Activated naive CD8-positive, alpha-beta T cell treated with anti-CD3 and anti-CD28 coated beads for 36 hours (primary cell): ENCODE data around the gene BCL2A1. TPM values are rescaled to one million over a fixed set of nuclear protein-coding genes. Genes with fewer than 3 reads are reported as not detected.
"Not testable (repeated sequence)": the region's sequence is repeated elsewhere in the genome, so short reads cannot be mapped to it uniquely, and the experiment has no call there.

ENCODE experiments used
- DNase-seq: peaks from one replicate; pipeline ENCODE4 v3.0.0; 2021
- H3K27ac Mint-ChIP-seq: one replicate; pipeline ENCODE4 v1.8.0; 2022; ENCODE audit warnings: mild to moderate bottlenecking, moderate library complexity, mixed read lengths
- H3K27me3 Mint-ChIP-seq: one replicate; pipeline ENCODE4 v1.8.0; 2022; ENCODE audit warnings: mild to moderate bottlenecking, mixed read lengths
- H3K36me3 Mint-ChIP-seq: one replicate; pipeline ENCODE4 v1.8.0; 2021; ENCODE audit warnings: mild to moderate bottlenecking, mixed read lengths
- H3K4me1 Mint-ChIP-seq: one replicate; pipeline ENCODE4 v1.8.0; 2021; ENCODE audit warnings: mixed read lengths
- H3K4me3 Mint-ChIP-seq: one replicate; pipeline ENCODE4 v1.8.0; 2022; ENCODE audit warnings: mild to moderate bottlenecking, moderate library complexity, mixed read lengths
- H3K9me3 Mint-ChIP-seq: one replicate; pipeline ENCODE4 v1.8.0; 2022; ENCODE audit warnings: mixed read lengths
- total RNA-seq, 2 experiments: library from RNA; stranded (reverse); gene quantifications; one replicate each; pipeline ENCODE4 v1.2.3, GENCODE V29; 2021

The BCL2A1 gene
- total RNA-seq, 2 experiments from 2014 or later = 91.4 to 94.3 TPM

DNA sequence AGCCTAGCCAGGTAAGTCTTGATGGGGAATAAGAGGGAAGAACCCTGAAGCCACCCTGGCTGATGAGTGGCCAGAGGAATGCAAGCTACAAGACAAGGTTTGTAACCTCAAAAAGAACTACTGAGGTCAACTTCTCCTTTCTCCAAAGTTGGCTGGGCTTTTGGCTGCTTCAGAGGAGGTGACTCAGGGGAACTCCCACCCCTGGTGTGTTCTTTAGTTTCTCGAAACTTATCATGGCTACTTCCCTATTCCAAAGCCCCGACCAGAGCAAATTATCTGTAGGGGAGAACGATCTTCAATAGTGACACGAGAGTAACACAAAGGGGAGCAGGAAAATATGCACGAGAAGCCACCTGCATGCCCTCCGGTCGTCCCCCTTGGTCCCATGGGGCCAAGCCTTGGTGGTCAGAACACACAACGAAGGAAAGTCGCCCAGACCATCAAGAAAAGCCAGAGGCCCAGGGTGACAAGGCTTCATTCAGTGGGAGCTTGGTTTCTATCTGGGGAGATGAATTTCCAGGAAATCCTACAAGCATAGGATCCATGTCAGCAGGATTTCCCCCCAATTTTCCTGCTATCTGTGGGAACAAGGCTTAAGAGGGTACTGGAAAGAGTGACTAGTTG is 6.5 kb upstream of the BCL2A1 start:
- Mint-ChIP-seq H3K27me3 (no peaks in the 10 kb centered on the region), H3K4me1 (peaks cover 48% of the 10 kb centered on the region), H3K9me3 (peaks cover 3% of the 10 kb centered on the region), H3K27ac (peak overlapping the region; percentile 77), H3K4me3 (no peak overlapping the region), H3K36me3 (peaks cover 8% of the 10 kb centered on the region)
- no peak for DNase-seq

DNA sequence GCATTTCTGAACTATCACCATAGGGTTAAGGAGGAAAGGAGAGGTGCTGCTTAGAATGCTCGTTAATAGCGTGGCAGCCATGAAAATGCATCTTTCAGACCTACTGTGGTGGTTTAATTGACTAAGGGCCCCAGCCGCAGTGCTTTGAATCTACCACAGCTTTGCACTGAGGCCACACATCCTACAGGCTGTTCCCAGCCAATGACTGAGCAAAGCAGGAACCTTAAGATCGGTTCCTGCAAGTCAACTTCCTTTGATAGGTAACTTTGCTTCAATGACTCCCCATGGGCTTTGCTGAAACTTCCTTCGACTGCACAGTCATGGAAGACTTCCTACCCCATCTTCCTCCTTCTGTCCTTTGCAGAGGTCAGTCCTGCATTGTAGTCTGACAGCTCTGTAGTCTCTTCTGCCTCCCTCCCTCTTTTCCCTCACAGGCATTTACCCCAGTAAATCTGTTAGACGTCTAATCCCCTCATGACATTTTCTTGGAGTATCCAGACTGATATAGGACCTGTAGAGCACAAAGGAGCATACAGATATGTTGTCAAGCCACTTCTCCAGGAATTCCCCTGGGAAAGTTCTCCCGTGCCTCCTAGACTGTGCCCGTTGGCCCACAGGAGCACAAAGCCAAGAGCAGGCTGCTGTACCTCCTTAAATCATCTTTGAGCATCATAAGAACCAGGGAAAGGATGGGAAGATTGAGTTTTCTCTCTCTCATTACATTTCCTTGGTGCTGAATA is 2.6 kb upstream of the BCL2A1 start:
- Mint-ChIP-seq H3K36me3 (peaks cover 22% of the 10 kb centered on the region), H3K4me3 (no peak overlapping the region)

DNA sequence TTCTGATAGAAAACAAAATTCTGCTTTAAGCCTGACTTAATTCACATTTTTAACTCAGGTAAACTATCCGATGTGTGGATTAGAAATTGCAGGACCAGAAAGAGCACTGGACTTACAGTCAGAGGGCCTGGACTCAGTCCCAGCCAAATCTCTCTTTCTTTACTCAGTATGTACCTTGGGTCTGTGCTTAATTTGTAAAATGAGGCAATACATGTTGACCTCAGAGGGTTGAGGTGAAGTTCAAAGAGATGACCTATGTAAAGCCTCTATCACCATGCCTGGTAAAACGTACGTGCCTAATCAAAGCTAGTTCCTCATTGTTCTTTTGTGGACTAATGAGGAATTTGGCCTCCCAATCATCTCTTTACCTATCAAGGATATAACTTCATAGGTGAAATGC is 1.9 kb upstream of the BCL2A1 start:
- no peak overlapping the region for H3K4me3 Mint-ChIP-seq
- no peak for DNase-seq
- peak overlapping the region; percentile 97 for H3K27ac Mint-ChIP-seq

More for the DNA sequence above, 2.6 kb upstream of the BCL2A1 start:
- peaks cover 45% of the 10 kb centered on the region for H3K4me1 Mint-ChIP-seq
- peak overlapping the region; percentile 97 for H3K27ac Mint-ChIP-seq
- DNase-seq = peak; percentile 37
- H3K9me3 Mint-ChIP-seq = peaks cover 8% of the 10 kb centered on the region
- H3K27me3 Mint-ChIP-seq = no peaks in the 10 kb centered on the region

DNA sequence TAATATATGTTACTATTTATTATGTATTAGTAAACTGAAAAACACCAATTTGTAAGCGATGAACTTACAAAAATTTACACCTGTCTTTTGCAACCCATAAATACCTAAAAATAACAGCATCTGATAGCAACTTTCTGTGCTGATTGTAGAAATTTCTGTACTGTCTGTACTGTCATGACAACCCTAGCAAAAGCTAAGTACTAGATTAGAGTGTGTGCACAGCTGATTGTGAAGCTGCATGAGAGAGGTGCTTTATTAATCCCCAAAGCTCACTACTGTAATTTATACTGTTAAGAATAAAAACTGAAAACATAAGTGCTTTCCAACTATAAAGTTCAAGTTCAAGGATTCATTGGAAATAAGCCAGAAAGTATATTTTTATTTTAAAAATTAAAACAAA is 815 bp downstream of the BCL2A1 start:
- no peak for DNase-seq

More for the DNA sequence above, 1.9 kb upstream of the BCL2A1 start:
- peaks cover 4% of the 10 kb centered on the region for H3K27me3 Mint-ChIP-seq
- H3K4me1 Mint-ChIP-seq = peaks cover 43% of the 10 kb centered on the region
- H3K36me3 Mint-ChIP-seq = peaks cover 30% of the 10 kb centered on the region
- peaks cover 8% of the 10 kb centered on the region for H3K9me3 Mint-ChIP-seq

DNA sequence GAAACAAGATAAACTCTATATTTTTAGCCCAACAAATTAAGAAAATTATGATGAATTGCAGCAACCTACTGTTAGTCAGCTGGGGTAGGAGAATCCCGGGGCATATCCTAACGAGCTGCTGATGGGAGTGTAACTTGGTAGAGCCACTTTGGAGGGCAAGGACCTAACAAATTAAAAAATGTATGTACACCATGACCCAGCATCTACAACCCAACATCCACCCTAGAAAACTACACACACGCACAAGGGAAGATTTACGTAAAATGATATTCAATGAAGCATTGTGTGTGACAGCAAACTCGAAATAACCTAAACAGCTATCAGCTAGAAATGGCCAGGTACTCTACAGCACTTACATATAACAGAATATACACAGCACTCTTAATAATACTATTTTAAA is 1.9 kb downstream of the BCL2A1 start:
- peaks cover 59% of the 10 kb centered on the region for H3K36me3 Mint-ChIP-seq
- H3K4me3 Mint-ChIP-seq = peak overlapping the region; percentile 88
- H3K4me1 Mint-ChIP-seq = peaks cover 60% of the 10 kb centered on the region
- peaks cover 14% of the 10 kb centered on the region for H3K9me3 Mint-ChIP-seq
- no peak for DNase-seq
- H3K27me3 Mint-ChIP-seq = peaks cover 4% of the 10 kb centered on the region
- H3K27ac Mint-ChIP-seq = peak overlapping the region; percentile 93

More for the DNA sequence above, 815 bp downstream of the BCL2A1 start:
- peak overlapping the region; percentile 97 for H3K27ac Mint-ChIP-seq
- H3K4me1 Mint-ChIP-seq = peaks cover 53% of the 10 kb centered on the region
- H3K4me3 Mint-ChIP-seq = peak overlapping the region; percentile 93
- H3K36me3 Mint-ChIP-seq = peaks cover 50% of the 10 kb centered on the region
- H3K27me3 Mint-ChIP-seq = peaks cover 4% of the 10 kb centered on the region
- H3K9me3 Mint-ChIP-seq = peaks cover 8% of the 10 kb centered on the region

DNA sequence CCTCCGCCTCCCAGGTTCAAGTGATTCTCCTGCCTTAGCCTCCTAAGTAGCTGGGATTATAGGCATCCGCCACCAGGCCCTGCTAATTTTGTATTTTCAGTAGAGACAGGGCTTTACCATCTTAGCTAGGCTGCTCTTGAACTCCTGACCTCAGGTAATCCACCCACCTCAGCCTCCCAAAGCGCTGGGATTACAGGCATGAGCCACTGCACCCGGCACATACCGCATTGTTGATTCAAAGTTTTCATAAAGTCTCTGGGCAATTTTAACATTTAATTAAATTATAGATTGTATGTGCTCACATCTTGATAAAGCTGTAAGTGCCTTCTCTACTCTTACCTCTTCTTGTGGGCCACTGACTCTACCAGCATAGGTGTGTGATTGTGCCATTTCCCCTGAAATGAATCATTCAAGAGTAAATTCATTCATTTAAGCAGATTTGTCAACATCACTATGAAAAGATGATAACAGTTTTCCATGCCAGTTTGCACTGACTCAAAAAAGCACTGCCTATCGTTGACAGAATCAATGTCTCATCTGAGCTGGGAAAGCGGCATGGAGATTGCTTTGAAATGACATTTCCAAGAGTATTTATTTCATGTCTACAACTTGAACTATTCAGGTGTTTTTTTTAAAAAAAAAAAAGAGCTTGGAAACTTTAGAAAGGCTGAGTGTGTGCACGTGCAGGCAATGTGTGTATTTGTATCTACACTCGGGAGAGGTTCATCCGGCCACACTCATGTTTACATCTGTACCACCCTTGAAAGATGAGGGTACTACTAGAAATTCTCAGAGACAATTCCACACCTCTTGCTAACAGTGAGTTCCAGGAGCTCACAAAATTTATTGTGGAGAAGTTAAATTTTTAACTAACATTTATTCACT is 3.5 kb downstream of the BCL2A1 start:
- peaks cover 51% of the 10 kb centered on the region for H3K4me1 Mint-ChIP-seq
- peaks cover 4% of the 10 kb centered on the region for H3K27me3 Mint-ChIP-seq
- peaks cover 10% of the 10 kb centered on the region for H3K9me3 Mint-ChIP-seq
- H3K36me3 Mint-ChIP-seq = peaks cover 61% of the 10 kb centered on the region
- peak overlapping the region; percentile 88 for H3K4me3 Mint-ChIP-seq
- no peak for DNase-seq
- peak overlapping the region; percentile 98 for H3K27ac Mint-ChIP-seq

DNA sequence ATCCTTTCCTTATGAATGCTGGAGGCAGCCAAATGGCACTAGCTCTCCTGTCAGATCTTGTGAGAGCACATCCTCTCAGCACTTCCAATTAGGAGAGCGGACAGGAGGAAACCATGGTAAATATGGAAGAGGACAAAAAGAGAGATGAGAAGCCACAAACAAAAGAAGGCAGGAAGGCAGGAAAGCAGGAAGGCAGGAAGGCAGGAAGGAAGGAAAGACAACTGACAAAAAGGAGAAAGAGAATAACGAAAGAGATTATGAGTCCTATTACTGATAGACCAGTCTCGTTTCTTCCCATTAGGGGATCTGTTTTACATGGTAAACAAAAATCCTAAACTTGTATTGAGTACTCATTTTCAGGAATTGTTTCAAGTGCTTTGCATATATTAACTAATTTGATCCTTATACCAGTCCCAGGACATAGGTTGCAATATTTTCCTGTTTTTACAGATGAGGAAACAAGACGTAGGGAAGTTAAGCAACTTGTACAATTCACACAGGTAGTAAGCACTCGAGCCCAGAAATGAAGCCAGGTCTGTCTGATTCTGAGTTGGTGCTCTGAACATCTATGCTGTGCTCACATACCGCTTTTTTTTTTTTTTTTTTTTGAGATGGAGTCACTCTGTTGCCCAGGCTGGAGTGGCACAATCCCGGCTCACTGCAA is 4.2 kb downstream of the BCL2A1 start:
- Mint-ChIP-seq H3K4me1 (peaks cover 51% of the 10 kb centered on the region), H3K27ac (peak overlapping the region; percentile 98), H3K9me3 (peaks cover 14% of the 10 kb centered on the region), H3K36me3 (peaks cover 68% of the 10 kb centered on the region), H3K27me3 (peaks cover 4% of the 10 kb centered on the region), H3K4me3 (peak overlapping the region; percentile 88)
- DNase-seq = no peak

DNA sequence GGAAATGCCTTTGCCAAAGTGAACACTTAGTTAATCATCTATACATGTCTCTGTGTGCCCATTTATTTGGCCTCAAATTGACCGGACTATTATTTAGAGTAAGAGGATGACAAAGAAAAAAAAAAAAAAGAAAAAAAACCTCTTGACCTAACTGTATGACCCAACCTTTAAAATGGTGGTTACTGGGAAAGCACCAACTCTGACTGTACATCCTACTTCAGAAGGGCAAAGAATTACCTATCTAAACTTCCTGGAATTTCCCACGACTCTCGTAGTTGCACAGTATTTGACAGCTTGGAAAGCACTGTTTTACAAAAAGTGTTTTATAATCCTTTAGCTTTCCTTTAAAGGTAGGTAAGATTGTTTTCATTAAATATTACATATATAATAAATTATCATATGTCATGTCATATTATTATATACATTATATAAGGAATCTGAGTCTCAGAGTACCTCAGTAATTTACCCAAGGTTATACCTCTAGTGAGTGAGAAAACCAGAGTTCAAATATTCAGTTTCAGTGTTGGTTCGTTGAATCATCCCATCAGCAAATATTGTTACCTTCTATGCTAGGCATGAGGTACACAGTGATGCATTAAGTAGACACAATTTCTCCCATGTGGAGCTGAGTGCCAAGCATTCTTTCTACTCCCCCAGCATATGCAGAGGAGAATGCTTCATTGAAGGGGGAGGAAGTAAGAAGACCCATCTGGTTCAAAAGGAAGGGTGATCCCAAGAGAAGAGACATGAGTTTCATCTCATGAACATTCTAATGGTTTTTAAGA is 5.0 kb downstream of the BCL2A1 start:
- peaks cover 46% of the 10 kb centered on the region for H3K4me1 Mint-ChIP-seq
- peaks cover 4% of the 10 kb centered on the region for H3K27me3 Mint-ChIP-seq
- H3K4me3 Mint-ChIP-seq = peak overlapping the region; percentile 88
- DNase-seq = no peak
- peak overlapping the region; percentile 98 for H3K27ac Mint-ChIP-seq
- H3K9me3 Mint-ChIP-seq = peaks cover 9% of the 10 kb centered on the region
- H3K36me3 Mint-ChIP-seq = peaks cover 62% of the 10 kb centered on the region

DNA sequence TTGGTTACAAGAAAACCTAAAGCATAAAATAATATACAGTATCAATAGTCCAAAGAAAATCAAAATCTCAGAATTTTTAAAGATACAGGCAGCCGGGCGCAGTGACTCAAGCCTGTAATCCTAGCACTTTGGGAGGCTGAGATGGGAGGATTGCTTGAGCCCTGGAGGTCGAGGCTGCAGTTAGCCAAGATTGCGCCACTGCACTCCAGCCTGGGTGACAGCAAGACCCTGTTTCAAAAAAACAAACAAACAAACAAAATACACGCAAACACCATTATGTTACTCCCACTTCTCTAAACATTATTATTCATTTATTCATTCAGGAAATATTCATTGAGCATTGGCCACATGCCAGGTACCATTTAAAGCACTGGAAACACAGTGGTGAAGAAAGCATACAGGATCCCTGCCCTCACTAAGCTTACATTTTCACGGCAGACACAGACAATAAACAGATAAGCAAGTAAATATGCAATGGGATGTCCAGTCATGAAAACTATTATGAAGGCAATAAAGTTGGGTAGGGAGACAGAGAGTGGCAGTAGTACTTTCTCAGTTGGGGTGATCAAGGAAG is 6.7 kb downstream of the BCL2A1 start:
- no peak for DNase-seq
- H3K27me3 Mint-ChIP-seq = peaks cover 4% of the 10 kb centered on the region
- H3K9me3 Mint-ChIP-seq = peaks cover 9% of the 10 kb centered on the region
- peaks cover 51% of the 10 kb centered on the region for H3K4me1 Mint-ChIP-seq
- peaks cover 67% of the 10 kb centered on the region for H3K36me3 Mint-ChIP-seq
- H3K27ac Mint-ChIP-seq = peak overlapping the region; percentile 98
- H3K4me3 Mint-ChIP-seq = peak overlapping the region; percentile 65

DNA sequence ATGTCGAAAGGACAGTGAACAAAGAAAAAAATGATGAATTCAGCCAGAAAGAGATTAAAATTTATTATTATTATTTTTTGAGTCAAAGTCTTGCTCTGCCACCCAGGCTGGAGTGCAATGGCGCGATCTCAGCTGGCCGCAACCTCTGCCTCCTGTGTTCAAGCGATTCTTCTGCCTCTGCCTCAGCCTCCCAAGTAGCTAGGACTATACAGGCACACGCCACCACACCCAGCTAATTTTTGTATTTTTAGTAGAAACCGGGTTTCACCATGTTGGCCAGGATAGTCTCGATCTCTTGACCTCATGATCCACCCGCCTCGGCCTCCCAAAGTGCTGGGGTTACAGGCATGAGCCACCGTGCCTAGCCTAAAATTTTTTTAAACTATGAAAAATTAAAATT is 8.1 kb downstream of the BCL2A1 start:
- H3K27ac Mint-ChIP-seq = not testable (repeated sequence)

DNA sequence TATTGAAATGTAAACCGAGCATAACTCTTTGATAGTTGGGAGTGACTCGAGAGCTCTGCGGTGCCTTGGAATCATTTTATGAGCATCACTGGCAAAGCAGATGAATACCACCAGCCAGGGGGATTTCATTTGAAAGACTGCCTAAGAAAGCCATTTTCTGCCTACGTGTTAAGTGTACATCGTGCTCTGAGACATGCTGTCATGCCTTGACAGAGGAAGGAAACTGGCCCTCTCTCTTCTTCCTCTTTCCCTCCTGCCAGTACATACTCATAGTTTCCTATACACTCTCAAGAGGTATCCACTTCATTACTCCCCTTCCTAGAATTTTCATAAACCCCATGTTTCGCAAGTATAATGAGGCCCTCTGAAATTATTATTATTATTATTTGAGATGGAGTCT is 8.8 kb downstream of the BCL2A1 start:
- DNase-seq = no peak
- Mint-ChIP-seq H3K4me3 (no peak overlapping the region), H3K9me3 (peaks cover 9% of the 10 kb centered on the region), H3K4me1 (peaks cover 45% of the 10 kb centered on the region), H3K27ac (peak overlapping the region; percentile 60), H3K36me3 (peaks cover 55% of the 10 kb centered on the region), H3K27me3 (no peaks in the 10 kb centered on the region)

More for the DNA sequence above, 8.1 kb downstream of the BCL2A1 start:
- Mint-ChIP-seq H3K4me1 (peaks cover 48% of the 10 kb centered on the region), H3K36me3 (peaks cover 62% of the 10 kb centered on the region)
- not testable (repeated sequence) for DNase-seq, H3K9me3 Mint-ChIP-seq, H3K27me3 Mint-ChIP-seq, H3K4me3 Mint-ChIP-seq

DNA sequence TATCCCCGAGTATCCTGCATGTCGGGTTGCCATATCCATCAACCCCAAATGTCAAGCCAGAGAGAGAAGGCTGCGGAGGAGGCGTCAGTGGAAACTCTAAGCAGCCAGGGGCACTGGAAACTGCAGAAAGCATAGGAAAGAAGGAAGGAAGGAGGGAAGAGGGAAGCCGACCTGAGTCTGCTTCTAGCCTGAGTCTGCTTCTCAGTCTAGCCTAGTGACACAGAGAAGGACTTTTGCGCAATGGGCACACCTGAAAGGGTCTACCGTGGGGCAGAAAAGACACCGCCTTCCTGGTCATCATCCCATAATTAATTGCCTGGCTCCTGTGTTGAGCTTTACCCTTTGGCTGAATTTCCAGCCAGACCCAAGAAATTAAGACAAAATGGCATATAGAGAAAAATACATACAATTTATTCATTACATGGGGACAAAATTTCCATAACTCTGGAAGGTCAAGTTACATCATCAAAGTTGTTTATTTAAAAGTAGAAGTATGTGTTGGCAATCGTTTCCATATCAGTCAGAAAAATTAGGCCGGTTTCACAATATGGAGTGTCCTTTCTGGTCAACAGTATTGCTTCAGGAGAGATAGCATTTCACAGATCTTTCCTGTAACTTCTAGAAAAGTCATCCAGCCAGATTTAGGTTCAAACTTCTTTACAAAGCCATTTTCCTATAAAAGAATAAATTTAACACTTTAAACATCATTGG is 10.3 kb downstream of the BCL2A1 start:
- no peak for DNase-seq
- no peak overlapping the region for H3K27ac Mint-ChIP-seq

DNA sequence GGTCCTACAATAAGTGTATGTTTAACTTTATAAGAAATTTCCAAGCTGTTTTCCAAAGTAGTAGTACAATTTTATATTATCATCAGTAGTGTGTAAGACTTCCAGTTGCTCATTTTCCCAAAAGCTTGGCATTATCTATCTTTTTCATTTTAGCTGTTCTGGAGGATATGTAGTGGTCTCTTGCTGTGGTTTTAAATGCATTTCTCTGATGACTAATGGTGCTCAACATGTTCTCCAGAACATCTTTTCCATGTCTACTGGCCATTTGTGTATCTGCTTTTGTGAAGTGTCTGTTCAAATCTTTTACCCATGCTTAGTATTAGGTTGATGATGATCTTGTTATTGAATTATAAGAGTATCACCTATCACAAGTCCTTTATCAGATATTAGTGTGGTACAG is 13.3 kb downstream of the BCL2A1 start:
- H3K27me3 Mint-ChIP-seq = no peaks in the 10 kb centered on the region
- H3K4me1 Mint-ChIP-seq = peaks cover 30% of the 10 kb centered on the region
- no peak for DNase-seq
- no peak overlapping the region for H3K4me3 Mint-ChIP-seq
- peaks cover 4% of the 10 kb centered on the region for H3K9me3 Mint-ChIP-seq
- H3K27ac Mint-ChIP-seq = no peak overlapping the region
- H3K36me3 Mint-ChIP-seq = peaks cover 27% of the 10 kb centered on the region

More for the DNA sequence above, 10.3 kb downstream of the BCL2A1 start:
- Mint-ChIP-seq H3K4me3 (no peak overlapping the region), H3K9me3 (peaks cover 9% of the 10 kb centered on the region), H3K27me3 (no peaks in the 10 kb centered on the region), H3K36me3 (peaks cover 49% of the 10 kb centered on the region), H3K4me1 (peaks cover 36% of the 10 kb centered on the region)
